HG03064 (cell line): ENCODE data around the gene LCN10.
"Not testable (repeated sequence)": the region's sequence is repeated elsewhere in the genome, so short reads cannot be mapped to it uniquely, and the experiment has no call there.

Experiments used
- ATAC-seq: cut with Tn5 transposase; IDR thresholded peaks from one replicate; pipeline ENCODE4 v1.9.1; 2021; ENCODE audit warnings: low read depth; ENCODE audit not compliant: unreplicated experiment

The LCN10 gene

DNA sequence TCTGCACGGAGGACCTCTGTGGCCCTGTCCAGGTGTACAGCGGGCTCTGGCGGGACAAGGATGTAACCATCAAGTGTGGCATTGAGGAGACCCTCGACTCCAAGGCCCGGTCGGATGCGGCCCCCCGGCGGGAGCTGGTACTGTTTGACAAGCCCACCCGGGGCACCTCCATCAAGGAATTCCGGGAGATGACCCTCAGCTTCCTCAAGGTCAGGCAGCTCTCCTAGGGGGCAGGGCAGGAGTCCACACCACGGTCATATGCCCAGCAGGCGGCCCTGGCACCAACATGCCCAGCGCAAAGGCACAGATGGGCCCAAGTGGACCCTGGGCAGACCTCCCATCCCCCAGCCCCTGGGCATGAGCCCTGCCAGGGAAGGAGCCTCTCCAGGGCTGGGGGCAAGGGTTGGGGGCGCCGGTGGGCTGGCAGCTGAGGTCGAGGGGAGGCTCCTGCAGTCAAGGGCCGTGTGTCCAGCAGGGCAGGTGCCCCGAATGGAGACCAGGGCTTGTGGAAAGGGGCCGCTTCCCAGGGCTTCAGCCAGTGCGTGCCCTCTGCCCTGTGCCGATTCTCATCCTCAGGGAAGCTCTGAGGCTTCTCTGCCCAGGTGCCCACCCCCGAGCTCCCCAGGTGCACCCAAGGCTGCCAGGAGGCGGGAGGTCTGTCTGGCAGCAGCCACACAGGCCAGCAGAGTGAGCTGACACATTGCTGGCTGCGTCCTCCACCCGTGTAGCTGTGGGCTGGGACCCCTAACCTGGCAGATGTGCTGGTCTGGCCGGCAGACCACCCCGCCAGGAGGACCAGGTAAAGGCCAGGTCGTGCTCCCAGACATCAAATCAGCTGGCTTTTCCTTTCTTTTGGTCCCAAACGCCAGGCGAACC lies 20.4 kb downstream of the LCN10 start:
- ATAC-seq, result no peak

DNA sequence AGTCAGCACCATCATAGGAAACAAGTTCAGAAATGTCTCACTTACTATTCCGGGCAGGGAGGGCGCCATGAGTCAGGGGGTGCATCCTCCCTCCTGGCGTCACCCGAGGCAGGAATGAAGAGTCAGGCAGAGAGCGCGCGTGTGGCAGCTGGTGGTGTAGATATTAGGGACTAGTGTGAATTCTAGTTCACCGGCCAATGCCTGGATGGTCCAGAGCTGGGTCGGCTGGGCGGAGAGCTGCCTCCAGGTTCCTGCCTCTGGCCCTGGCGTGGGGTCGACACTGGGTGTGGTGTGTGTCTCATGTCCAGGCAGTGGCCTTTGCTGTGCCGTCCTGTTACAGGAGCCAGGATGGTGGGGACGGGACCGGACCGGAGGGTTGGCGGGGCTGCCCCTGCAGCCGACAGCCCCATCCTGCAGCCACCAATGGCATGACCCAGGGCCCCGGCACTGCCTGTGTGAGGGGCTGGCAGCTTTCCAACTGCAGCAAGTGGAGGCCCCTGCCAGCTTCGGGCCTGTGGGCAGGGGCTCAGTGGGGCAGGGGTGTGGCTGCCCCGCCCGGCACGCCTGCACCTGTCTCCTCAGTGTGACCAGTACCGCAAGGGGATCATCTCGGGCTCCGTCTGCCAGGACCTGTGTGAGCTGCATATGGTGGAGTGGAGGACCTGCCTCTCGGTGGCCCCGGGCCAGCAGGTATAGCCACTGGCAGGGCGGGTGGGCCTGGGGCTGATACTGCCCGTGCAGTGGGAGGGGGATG lies 21.2 kb downstream of the LCN10 start:
- no peak for ATAC-seq

DNA sequence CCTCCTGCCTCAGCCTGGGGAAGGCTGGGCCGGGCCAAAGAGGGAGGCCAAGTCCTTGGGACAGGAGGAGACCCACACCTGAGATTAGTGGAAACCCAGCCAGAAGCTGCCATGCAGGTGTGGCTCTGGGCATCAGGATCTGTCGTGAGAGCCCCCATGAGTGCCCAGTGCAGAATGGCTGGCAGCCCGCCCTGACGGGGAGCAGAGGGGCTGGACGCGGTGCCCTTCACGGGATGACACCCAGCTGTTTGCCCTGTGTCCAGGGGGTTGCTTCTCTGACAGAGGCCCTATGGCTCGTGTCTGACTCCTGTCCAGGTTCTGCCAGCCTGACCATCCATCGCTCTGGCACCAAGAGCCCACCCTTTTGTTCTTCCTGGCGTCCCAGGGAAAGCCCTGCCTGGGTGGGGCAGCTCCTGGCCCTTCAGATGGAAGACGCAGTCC lies 21.8 kb downstream of the LCN10 start:
- no peak for ATAC-seq

GRCh38 chr9:136720251-136720897 lies 22.4 kb downstream of the LCN10 start:
- no peak for ATAC-seq

GRCh38 chr9:136719195-136719880 lies 23.4 kb downstream of the LCN10 start:
- no peak for ATAC-seq

DNA sequence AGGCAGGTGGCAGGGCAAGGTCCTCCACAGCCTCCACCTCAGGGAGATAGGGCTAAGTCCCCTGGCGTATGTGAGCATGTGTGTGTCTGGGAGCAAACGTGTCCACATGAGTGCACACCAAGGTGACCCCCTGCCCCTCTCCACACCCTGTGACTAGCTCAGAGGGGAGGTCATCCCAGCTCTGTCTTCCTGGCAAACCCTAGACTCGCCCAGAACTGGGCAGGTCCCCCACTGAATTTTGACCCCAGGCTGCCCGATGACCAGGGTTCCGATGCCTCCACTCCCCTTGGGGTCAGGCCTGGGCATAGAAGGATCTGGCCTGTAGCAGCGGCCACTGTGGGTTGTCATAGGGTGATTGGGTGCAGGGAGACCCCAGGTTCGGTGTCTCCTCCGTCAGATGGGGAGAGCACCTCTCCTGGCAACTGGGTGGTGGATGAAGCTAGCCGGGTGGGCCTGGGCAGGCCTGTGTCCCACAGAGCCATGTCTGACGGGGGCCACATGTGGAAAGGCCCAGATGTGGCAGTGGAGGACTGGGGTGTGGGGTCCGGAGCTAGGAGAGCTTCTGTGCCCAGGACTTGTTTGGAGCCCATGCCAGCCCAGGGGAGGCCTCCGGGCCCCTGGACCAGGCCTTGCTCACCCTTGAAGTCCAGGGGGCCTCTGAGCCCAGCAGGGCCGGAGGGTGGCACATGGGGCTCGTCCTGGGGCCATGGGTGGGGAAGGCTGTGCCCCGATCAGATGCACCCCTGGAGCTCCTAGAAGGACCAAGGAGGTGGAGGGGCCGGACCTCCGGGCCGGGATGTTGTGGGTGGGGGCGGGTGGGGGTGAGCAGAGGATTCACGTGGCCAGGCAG lies 24.2 kb downstream of the LCN10 start:
- no peak for ATAC-seq

DNA sequence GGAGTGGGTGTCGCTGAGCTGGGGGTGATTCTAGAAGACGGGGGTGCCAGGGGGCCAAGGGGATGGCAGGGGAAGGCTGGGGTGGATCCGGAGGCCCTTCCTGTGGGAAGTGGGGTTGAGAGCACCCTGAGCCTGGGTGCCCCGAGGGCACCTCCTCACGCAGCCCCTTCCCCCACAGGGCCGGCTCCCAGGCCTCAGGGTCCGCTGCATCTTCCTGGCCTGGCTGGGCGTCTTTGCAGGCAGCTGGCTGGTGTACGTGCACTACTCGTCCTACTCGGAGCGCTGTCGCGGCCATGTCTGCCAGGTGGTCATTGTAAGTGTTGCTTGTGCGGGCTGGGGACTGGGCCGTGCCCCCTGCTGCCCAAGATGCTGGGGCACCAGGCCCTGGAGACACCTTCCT lies 25.3 kb downstream of the LCN10 start:
- ATAC-seq, result no peak

- no peak for ATAC-seq
Measured at GRCh38 chr9:136714893-136715274, 27.9 kb downstream of the LCN10 start.

- no peak for ATAC-seq
Measured at GRCh38 chr9:136714096-136714892, 28.4 kb downstream of the LCN10 start.

DNA sequence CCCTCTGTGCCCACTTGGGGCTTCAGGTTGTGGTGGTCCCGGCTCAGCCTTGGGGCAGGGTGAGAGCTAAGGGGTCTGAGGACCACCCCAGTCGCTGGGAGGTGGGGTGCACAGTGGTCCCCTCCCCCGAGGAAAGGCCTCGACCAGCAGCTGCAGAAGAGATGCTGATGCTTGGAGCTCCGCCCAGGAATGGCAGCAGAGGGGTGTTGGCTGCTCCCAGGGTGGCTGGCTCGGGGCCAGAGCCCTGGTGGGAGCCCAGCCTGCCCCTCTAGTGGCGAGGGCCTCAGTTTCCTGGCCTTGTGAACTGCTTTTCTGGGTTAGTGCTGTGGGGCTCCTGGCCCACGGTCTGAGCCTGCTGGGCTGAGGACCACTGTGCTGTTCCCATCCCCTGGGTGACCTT lies 29.2 kb downstream of the LCN10 start:
- ATAC-seq, result no peak

DNA sequence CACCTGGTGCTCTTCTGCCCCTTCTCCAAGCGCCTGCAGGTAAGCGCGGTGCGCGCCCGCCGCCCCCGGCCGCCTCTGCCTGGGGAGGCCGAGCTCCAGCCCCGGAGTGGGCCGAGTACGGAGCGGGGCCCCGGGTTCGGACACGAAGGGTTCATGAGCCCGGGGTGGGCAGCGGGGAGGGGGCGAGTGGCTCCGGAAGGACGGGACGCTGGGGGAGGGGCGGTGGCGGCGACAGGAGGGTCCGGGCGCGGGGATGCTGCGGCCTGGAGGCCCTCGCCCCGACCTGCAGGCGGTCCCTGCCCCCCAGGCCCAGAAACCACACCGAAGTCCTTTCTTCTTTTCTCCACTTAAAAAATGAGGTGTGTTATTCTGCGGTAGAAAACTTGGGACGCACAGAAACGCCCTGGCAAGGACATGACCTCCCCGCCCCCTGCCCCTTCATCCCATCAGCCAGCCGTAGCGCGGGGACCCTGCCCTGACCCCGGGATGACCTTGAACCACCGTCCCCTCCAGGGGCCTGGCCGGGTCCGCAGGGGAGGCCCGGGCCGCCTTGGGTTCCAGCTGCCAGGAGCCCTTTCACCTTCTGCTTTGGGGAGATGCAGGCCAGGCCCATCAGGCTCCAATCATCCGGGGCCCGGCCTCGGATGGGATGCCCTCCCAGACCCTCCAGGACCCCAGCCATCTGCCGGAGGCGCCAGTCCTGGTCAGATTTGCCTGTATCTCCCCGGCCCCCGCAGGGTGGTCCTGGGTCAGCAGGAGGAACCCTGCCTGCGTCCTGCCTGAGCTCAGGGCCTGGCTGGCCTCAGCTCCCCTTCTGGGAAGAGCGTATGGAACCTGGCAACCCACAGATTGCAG lies 29.8 kb downstream of the LCN10 start:
- no peak for ATAC-seq

- no peak for ATAC-seq
Measured at GRCh38 chr9:136711751-136712689, 30.7 kb downstream of the LCN10 start, which contains the start of gene DIPK1B. TSS of gene DIPK1B (plus strand) at chr9:136712572. CDS start at chr9:136712666, 94 bp downstream.

GRCh38 chr9:136711219-136711648 lies 31.5 kb downstream of the LCN10 start:
- ATAC-seq, result not testable (repeated sequence)

GRCh38 chr9:136710543-136710942 lies 32.2 kb downstream of the LCN10 start:
- no peak for ATAC-seq

- ATAC-seq, result no peak
Measured at GRCh38 chr9:136709454-136710109, 33.2 kb downstream of the LCN10 start.

- no peak for ATAC-seq
Measured at GRCh38 chr9:136707849-136708517, 34.8 kb downstream of the LCN10 start.
